ENCODE results near the gene OR2C1. TPM values are rescaled to one million over a fixed set of nuclear protein-coding genes. Genes with fewer than 3 reads are reported as not detected.

OR2C1 gene
- total and polyA plus RNA-seq, 2 experiments from 2014 or later = 1.1 to 1.4 TPM

DNA sequence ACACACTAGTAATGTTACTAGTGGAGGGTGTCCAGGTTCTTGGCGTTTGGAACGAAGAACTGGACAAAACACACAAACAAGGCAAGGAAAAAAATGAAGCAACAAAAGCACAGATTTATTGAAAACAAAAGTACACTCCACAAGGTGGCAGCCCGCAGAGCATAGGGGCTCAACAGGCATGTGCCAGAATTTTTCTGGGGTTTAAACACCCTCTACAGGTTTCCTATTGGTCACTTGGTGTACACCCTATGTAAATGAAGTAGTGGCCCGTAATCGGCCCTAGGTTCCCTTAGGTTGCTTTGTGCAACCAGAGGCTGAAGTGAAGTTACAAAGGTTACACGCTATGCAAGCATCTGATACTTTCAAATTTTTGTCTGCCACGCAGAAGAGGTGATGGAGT, 8.1 kb downstream of the OR2C1 start:
- no peaks in the 10 kb centered on the region for H3K4me1 ChIP-seq (ENCODE audit: low read depth)
- no peak overlapping the region for H3K27ac ChIP-seq
- DNase-seq (ENCODE audit: low read depth in 1 of 2, low spot score in 1 of 2) = no peak
- no peaks in the 10 kb centered on the region for H3K9me3 ChIP-seq (ENCODE audit: low read depth)
- no peaks in the 10 kb centered on the region for H3K36me3 ChIP-seq
- H3K4me3 ChIP-seq = no peak overlapping the region
- TF ChIP-seq, protein P1, sequence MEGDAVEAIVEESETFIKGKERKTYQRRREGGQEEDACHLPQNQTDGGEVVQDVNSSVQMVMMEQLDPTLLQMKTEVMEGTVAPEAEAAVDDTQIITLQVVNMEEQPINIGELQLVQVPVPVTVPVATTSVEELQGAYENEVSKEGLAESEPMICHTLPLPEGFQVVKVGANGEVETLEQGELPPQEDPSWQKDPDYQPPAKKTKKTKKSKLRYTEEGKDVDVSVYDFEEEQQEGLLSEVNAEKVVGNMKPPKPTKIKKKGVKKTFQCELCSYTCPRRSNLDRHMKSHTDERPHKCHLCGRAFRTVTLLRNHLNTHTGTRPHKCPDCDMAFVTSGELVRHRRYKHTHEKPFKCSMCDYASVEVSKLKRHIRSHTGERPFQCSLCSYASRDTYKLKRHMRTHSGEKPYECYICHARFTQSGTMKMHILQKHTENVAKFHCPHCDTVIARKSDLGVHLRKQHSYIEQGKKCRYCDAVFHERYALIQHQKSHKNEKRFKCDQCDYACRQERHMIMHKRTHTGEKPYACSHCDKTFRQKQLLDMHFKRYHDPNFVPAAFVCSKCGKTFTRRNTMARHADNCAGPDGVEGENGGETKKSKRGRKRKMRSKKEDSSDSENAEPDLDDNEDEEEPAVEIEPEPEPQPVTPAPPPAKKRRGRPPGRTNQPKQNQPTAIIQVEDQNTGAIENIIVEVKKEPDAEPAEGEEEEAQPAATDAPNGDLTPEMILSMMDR (IDR thresholded peaks at IDR 0.05; ENCODE audit: low read depth, low read length) = no peak
- H3K27me3 ChIP-seq = no peaks in the 10 kb centered on the region

DNA sequence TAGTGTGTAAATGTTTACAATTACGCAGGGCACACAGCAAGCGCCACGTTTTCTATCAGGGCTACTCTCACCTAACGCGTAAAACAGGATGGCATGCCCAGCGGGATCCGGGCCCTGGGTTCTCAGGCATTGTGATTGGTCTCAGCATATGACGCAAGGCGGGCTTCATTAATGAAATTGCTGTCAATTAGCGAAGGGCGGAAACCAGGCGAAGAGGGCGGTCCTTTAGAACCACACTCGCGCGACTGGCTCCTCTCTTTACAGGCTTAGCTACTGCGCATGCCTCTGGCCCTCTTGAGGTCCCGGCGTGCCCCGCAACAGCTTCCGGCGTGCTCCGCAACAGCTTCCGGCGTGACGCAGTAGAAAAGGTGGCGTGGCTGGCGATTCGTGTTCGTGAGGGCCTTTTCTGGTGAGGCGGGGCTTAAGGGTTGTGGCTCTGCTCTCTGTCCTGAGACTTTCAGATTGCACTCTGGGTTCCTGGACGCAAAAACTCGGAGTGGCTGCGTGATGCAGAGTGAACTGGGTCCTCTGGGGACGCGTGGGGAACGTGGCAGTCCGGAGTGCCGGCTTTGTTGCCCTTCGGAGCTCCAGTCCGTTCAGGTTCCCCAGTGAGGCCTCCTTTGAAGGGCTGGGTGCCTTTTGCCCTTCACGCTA, 9.2 kb downstream of the OR2C1 start:
- peak in 1 of 2 donors; percentile 97 for DNase-seq (ENCODE audit: low read depth in 1 of 2, low spot score in 1 of 2)
- TF ChIP-seq, protein P1 (IDR thresholded peaks at IDR 0.05; ENCODE audit: low read depth, low read length) = no peak
- Histone ChIP-seq H3K27me3 (no peaks in the 10 kb centered on the region), H3K4me1 (ENCODE audit: low read depth) (no peaks in the 10 kb centered on the region), H3K9me3 (ENCODE audit: low read depth) (no peaks in the 10 kb centered on the region), H3K4me3 (no peak overlapping the region), H3K27ac (no peak overlapping the region), H3K36me3 (no peaks in the 10 kb centered on the region)

DNA sequence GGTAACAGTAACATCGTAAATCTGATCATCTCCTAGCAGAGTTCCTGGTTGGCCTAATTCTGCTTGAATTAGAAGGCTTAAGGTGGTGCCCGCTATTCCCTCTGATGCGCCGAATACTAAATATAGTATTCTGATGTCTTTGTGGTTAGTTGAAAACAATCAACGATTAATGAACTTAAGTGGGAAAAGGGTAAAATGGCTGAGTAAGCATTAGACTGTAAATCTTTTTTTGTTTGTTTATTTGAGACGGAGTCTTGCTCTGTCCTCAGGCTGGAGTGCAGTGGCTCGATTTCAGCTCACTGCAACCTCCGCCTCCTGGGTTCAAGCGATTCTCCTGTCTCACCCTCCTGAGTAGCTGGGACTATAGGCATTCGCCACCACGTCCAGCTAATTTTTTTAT, 13.4 kb downstream of the OR2C1 start:
- no peaks in the 10 kb centered on the region for H3K9me3 ChIP-seq (ENCODE audit: low read depth)
- H3K4me3 ChIP-seq = no peak overlapping the region
- DNase-seq (ENCODE audit: low read depth in 1 of 2, low spot score in 1 of 2) = no peak
- no peaks in the 10 kb centered on the region for H3K36me3 ChIP-seq
- no peak overlapping the region for H3K27ac ChIP-seq
- no peaks in the 10 kb centered on the region for H3K27me3 ChIP-seq
- TF ChIP-seq, protein P1 (IDR thresholded peaks at IDR 0.05; ENCODE audit: low read depth, low read length) = no peak
- no peaks in the 10 kb centered on the region for H3K4me1 ChIP-seq (ENCODE audit: low read depth)

DNA sequence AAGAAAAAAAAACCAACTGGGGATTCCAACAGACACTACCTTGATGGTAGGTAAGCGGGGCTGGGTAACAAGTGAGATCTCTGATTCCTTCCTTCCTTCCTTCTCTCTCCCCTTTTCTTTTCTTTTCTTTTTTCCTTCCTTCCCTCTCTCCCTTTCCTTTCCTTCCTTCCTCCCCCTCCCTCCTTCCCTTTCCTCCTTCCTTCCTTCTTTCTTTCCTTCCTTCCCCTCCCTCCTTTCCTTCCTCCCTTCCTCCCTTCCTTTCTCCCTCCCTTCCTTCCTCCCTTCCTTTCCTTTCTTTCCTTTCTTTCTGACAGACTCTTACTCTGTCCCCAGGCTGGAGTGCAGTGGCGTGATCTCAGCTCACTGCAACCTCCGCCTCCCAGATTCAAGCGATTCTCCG, 20.0 kb downstream of the OR2C1 start:
- H3K4me1 ChIP-seq (ENCODE audit: low read depth) = no peaks in the 10 kb centered on the region
- H3K9me3 ChIP-seq (ENCODE audit: low read depth) = peaks cover 3% of the 10 kb centered on the region
- TF ChIP-seq, protein P1 (IDR thresholded peaks at IDR 0.05; ENCODE audit: low read depth, low read length) = no peak
- H3K4me3 ChIP-seq = no peak overlapping the region
- no peaks in the 10 kb centered on the region for H3K36me3 ChIP-seq
- H3K27me3 ChIP-seq = no peaks in the 10 kb centered on the region
- no peak for DNase-seq (ENCODE audit: low read depth in 1 of 2, low spot score in 1 of 2)
- H3K27ac ChIP-seq = no peak overlapping the region

DNA sequence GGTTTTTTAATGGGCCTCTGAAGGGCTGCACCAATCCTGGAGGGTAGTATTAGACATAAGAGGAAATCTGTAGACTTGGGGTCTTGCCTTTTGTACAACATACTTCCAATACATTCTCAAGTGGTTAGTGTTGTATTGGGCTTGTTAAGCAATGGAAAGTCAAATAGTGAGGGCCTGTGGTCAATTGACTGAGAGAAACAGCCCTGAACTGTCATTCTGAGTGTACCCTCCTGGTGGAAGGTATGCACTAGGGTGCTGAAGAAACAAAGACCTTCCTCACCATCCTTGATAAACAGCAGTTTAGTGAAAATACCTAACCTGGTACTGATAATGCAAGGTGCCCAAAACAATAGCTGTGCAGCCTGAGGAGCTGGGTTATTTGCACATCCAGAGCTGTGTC, 22.2 kb downstream of the OR2C1 start:
- H3K27me3 ChIP-seq = no peaks in the 10 kb centered on the region
- peaks cover 5% of the 10 kb centered on the region for H3K36me3 ChIP-seq
- no peak for DNase-seq (ENCODE audit: low read depth in 1 of 2, low spot score in 1 of 2)
- H3K27ac ChIP-seq = no peak overlapping the region
- H3K9me3 ChIP-seq (ENCODE audit: low read depth) = peaks cover 10% of the 10 kb centered on the region
- H3K4me1 ChIP-seq (ENCODE audit: low read depth) = no peaks in the 10 kb centered on the region
- TF ChIP-seq, protein P1 (IDR thresholded peaks at IDR 0.05; ENCODE audit: low read depth, low read length) = no peak
- no peak overlapping the region for H3K4me3 ChIP-seq

Measured in cardiac muscle cell (in vitro differentiated cells and primary cell).